DOHH2 (cell line): ENCODE results near the gene PHC2.

Experiments used
- H3F3A ChIP-seq: fragments of 200-600 bp; sonication (generic), shearing (Covaris generic); 2 replicates; pipeline ENCODE4 v1.6.0; 2016; ENCODE audit warnings: antibody characterized with exemption, mild to moderate bottlenecking; ENCODE audit not compliant: control insufficient read depth, insufficient read depth
- H3K27ac ChIP-seq: fragments of 200-600 bp; sonication (generic); 2 replicates; pipeline ENCODE4 v1.5.1; 2014; ENCODE audit warnings: low read depth, mild to moderate bottlenecking, low read length, moderate library complexity
- H3K27me3 ChIP-seq: fragments of 200-600 bp; sonication (generic); 2 replicates; pipeline ENCODE4 v1.6.1; 2014; ENCODE audit warnings: mild to moderate bottlenecking, low read length, mixed read lengths; ENCODE audit not compliant: control insufficient read depth
- H3K36me3 ChIP-seq: fragments of 200-600 bp; sonication (generic); 2 replicates; pipeline ENCODE4 v1.6.1; 2014; ENCODE audit warnings: mild to moderate bottlenecking, low read length, moderate library complexity, mixed read lengths; ENCODE audit not compliant: control insufficient read depth
- H3K4me1 ChIP-seq: fragments of 200-600 bp; sonication (generic); 2 replicates; pipeline ENCODE4 v1.6.1; 2014; ENCODE audit warnings: mild to moderate bottlenecking, low read length, mixed read lengths; ENCODE audit not compliant: control insufficient read depth
- H3K4me2 ChIP-seq: fragments of 200-600 bp; sonication (generic); 2 replicates; pipeline ENCODE4 v1.6.0; 2014; ENCODE audit warnings: mild to moderate bottlenecking, low read length, moderate library complexity
- H3K4me3 ChIP-seq: fragments of 200-600 bp; sonication (generic); 2 replicates; pipeline ENCODE4 v1.5.1; 2014; ENCODE audit warnings: mild to moderate bottlenecking, low read length, mixed read lengths
- H3K79me2 ChIP-seq: fragments of 200-600 bp; sonication (generic); 2 replicates; pipeline ENCODE4 v1.6.1; 2014; ENCODE audit warnings: mild to moderate bottlenecking, low read length, mixed read lengths; ENCODE audit not compliant: control insufficient read depth
- H3K9me2 ChIP-seq: fragments of 200-600 bp; sonication (generic); replicated peaks from 2 replicates; pipeline ENCODE4 v1.6.1; 2014; ENCODE audit warnings: mild to moderate bottlenecking, low read length, mixed read lengths; ENCODE audit not compliant: control insufficient read depth
- H3K9me3 ChIP-seq: fragments of 200-600 bp; sonication (generic); 2 replicates; pipeline ENCODE4 v1.6.1; 2014; ENCODE audit warnings: antibody characterized with exemption, low read length, mixed read lengths; ENCODE audit not compliant: control insufficient read depth, insufficient read depth
- H4K20me1 ChIP-seq: fragments of 200-600 bp; sonication (generic); 2 replicates; pipeline ENCODE4 v1.6.0; 2014; ENCODE audit warnings: low read depth, mild to moderate bottlenecking, antibody characterized with exemption, low read length, moderate library complexity; ENCODE audit not compliant: control insufficient read depth, insufficient read depth
- CTCF ChIP-seq: fragments of 200-600 bp; sonication (generic); IDR thresholded peaks from one replicate; pipeline ENCODE4 v1.5.1; 2014; ENCODE audit warnings: antibody characterized with exemption, mild to moderate bottlenecking, low read depth, low read length; ENCODE audit not compliant: poor library complexity, severe bottlenecking
- EZH2phosphoT487 ChIP-seq: fragments of 200-600 bp; sonication (generic); IDR thresholded peaks from 2 replicates; pipeline ENCODE4 v1.6.1; 2017; ENCODE audit warnings: borderline replicate concordance, mild to moderate bottlenecking, antibody characterized with exemption, low read length, moderate library complexity, mixed read lengths

Gene PHC2

GRCh38 chr1:33299461-33300155 lies 131.3 kb downstream of the PHC2 start:
- Histone ChIP-seq H4K20me1 (no peaks in the 10 kb centered on the region), H3K4me2 (no peak overlapping the region), H3K27ac (no peak overlapping the region), H3K27me3 (no peaks in the 10 kb centered on the region), H3K4me3 (no peak overlapping the region), H3K4me1 (peaks cover 3% of the 10 kb centered on the region; the same call in 1 of the 2 replicates), H3K9me2 (no peaks in the 10 kb centered on the region), H3K36me3 (peaks cover 13% of the 10 kb centered on the region), H3F3A (no peaks in the 10 kb centered on the region), H3K79me2 (no peaks in the 10 kb centered on the region), H3K9me3 (no peaks in the 10 kb centered on the region)
- TF ChIP-seq EZH2phosphoT487, result no peak
- TF ChIP-seq CTCF, result no peak

- Histone ChIP-seq H3F3A (no peaks in the 10 kb centered on the region), H3K36me3 (peaks cover 13% of the 10 kb centered on the region), H3K4me2 (no peak overlapping the region), H4K20me1 (no peaks in the 10 kb centered on the region), H3K4me1 (peaks cover 3% of the 10 kb centered on the region; the same call in 1 of the 2 replicates), H3K27ac (no peak overlapping the region), H3K9me2 (no peaks in the 10 kb centered on the region), H3K79me2 (no peaks in the 10 kb centered on the region), H3K9me3 (no peaks in the 10 kb centered on the region), H3K4me3 (no peak overlapping the region), H3K27me3 (no peaks in the 10 kb centered on the region)
- peak; percentile 88 for TF ChIP-seq CTCF
- no peak for TF ChIP-seq EZH2phosphoT487
Observed at GRCh38 chr1:33298623-33299277, 132.1 kb downstream of the PHC2 start.

GRCh38 chr1:33297911-33298622 lies 132.8 kb downstream of the PHC2 start:
- Histone ChIP-seq H3K4me2 (no peak overlapping the region), H4K20me1 (no peaks in the 10 kb centered on the region), H3K27ac (no peak overlapping the region), H3K4me3 (no peak overlapping the region), H3K27me3 (no peaks in the 10 kb centered on the region), H3K9me2 (no peaks in the 10 kb centered on the region), H3K36me3 (peaks cover 13% of the 10 kb centered on the region), H3K9me3 (no peaks in the 10 kb centered on the region), H3K4me1 (peaks cover 3% of the 10 kb centered on the region; the same call in 1 of the 2 replicates), H3K79me2 (no peaks in the 10 kb centered on the region), H3F3A (no peaks in the 10 kb centered on the region)
- TF ChIP-seq EZH2phosphoT487, result no peak
- no peak for TF ChIP-seq CTCF
